Prostate gland (tissue), 2 donors: ENCODE data around the gene CEACAM21. TPM values are rescaled to one million over a fixed set of nuclear protein-coding genes. Genes with fewer than 3 reads are reported as not detected.
"Not testable (repeated sequence)": the region's sequence is repeated elsewhere in the genome, so short reads cannot be mapped to it uniquely, and the experiment has no call there.

Source experiments
- DNase-seq: peaks from one replicate; pipeline ENCODE4 v3.0.0-alpha.2; 2019; ENCODE audit warnings: low spot score
- H3K27ac ChIP-seq, 2 donors: fragments of 200-600 bp; sonication (generic); 2 replicates each; pipeline ENCODE4 v1.5.1; 2017 to 2019
- H3K27me3 ChIP-seq: fragments of 200-600 bp; sonication (generic); replicated peaks from 2 replicates; pipeline ENCODE4 v1.5.1; 2019; ENCODE audit not compliant: insufficient read depth
- H3K36me3 ChIP-seq, 2 donors: fragments of 200-600 bp; sonication (generic); 1 replicate in 1 of 2; 2 replicates in 1 of 2; pipeline versions ENCODE4 v1.5.1 to v1.8.1; 2017 to 2019
- H3K4me1 ChIP-seq: fragments of 200-600 bp; sonication (generic); replicated peaks from 2 replicates; pipeline ENCODE4 v1.5.1; 2019
- H3K4me3 ChIP-seq, 2 donors: fragments of 200-600 bp; sonication (generic); 2 replicates each; pipeline ENCODE4 v1.5.1; 2017 to 2019
- H3K9me3 ChIP-seq: fragments of 200-600 bp; sonication (generic); 2 replicates; pipeline ENCODE4 v1.5.1; 2017
- POLR2A ChIP-seq: fragments of 450-650 bp; IDR thresholded peaks from one replicate; pipeline ENCODE4 v1.6.1; 2016; ENCODE audit warnings: antibody characterized with exemption, mild to moderate bottlenecking
- POLR2AphosphoS5 ChIP-seq: sonication (generic); formaldehyde crosslinking; IDR thresholded peaks from one replicate; pipeline ENCODE4 v1.6.1; 2017; ENCODE audit warnings: antibody characterized with exemption
- WGBS: methylation state at CpG from one replicate; pipeline ENCODE4 v1.1.5; 2018; 5-methylcytosine and 5-hydroxymethylcytosine counted together
- intact Hi-C: fragments of 100-400 bp; cut with DNase I; formaldehyde crosslinking; loops from one replicate; pipeline ENCODE4 v1.14.2; 2022
- total RNA-seq, 2 donors: library from RNA; depleted of rRNA; stranded (reverse); fragments of >200 nt; gene quantifications; one replicate each; pipeline ENCODE4 v1.1.0, GENCODE V29; 2016
- TF ChIP-seq, protein P1 (sequence below), 4 experiments: fragments of 200-600 bp in 2 of 4; fragments of 450-650 bp in 2 of 4; sonication (generic) in 2 of 4; IDR thresholded peaks; 1 replicate in 3 of 4; 2 replicates in 1 of 4; pipeline ENCODE4 v1.5.1; 2016 to 2019; ENCODE audit warnings: antibody characterized with exemption in 4 of 4, mild to moderate bottlenecking in 2 of 4, moderate library complexity in 2 of 4

The CEACAM21 gene
- total RNA-seq, 2 donors from 2014 or later: 1.5 TPM; not detected in 1

DNA sequence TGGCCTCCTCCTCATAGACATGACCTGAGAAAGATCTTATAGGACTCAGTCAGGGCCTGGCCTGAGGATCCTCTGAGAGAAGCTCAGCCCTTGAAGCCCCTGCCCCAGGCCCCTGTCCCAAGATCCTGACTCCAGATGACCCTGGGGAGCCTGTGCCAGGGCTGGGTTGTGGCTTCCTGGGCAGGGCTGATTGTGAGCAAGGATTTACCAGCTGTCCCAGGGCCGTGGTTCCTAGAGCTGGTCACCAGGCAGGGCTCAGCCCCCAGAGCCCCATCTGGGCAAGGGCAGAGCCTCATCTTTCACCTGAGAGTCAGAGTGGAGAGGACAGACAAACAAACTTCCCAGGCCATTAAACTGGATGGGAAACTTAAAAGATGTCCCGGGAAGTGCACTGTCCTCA is 1.9 kb downstream of the CEACAM21 start:
- Histone ChIP-seq H3K9me3 (no peaks in the 10 kb centered on the region), H3K27ac (no peak overlapping the region), H3K4me1 (no peaks in the 10 kb centered on the region), H3K36me3 (no peaks in the 10 kb centered on the region), H3K4me3 (no peak overlapping the region), H3K27me3 (no peaks in the 10 kb centered on the region)
- WGBS: 80% methylated on average over 2 of the region's 2 CpGs
- intact Hi-C loops: loop anchor here (10.0 kb wide), 1 partner anchor 133 kb away; the partner anchor contains the start of gene ERICH4
- no peak for TF ChIP-seq POLR2AphosphoS5
- TF ChIP-seq POLR2A: no peak
- TF ChIP-seq, protein P1, sequence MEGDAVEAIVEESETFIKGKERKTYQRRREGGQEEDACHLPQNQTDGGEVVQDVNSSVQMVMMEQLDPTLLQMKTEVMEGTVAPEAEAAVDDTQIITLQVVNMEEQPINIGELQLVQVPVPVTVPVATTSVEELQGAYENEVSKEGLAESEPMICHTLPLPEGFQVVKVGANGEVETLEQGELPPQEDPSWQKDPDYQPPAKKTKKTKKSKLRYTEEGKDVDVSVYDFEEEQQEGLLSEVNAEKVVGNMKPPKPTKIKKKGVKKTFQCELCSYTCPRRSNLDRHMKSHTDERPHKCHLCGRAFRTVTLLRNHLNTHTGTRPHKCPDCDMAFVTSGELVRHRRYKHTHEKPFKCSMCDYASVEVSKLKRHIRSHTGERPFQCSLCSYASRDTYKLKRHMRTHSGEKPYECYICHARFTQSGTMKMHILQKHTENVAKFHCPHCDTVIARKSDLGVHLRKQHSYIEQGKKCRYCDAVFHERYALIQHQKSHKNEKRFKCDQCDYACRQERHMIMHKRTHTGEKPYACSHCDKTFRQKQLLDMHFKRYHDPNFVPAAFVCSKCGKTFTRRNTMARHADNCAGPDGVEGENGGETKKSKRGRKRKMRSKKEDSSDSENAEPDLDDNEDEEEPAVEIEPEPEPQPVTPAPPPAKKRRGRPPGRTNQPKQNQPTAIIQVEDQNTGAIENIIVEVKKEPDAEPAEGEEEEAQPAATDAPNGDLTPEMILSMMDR (IDR thresholded peaks at IDR 0.05): no peak
- DNase-seq: no peak

DNA sequence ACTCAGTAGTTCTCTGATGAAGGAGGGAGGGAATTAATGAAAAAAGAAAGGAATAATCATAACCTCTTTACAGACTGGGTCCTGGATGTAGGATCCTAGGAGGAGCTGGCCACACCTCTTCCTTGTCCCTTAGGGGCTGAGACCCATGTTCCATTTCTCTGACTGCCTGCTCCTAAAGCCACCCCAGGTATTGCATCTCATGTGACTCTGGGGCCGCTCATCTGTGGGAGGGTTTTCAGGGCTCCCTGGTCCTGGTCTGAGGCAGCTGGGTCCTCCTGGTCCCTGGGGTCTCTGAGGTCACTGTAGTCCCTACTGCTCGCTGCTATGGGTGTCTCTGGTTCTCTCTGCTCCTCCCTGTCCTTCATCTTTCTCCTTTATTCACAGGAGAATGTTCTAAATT is 2.9 kb downstream of the CEACAM21 start:
- Histone ChIP-seq H3K9me3 (no peaks in the 10 kb centered on the region), H3K4me1 (no peaks in the 10 kb centered on the region), H3K36me3 (no peaks in the 10 kb centered on the region), H3K27me3 (no peaks in the 10 kb centered on the region), H3K4me3 (no peak overlapping the region), H3K27ac (no peak overlapping the region)
- DNase-seq: no peak
- intact Hi-C loops: loop anchor here (10.0 kb wide), 1 partner anchor 134 kb away; the partner anchor contains the start of gene ERICH4
- no peak for TF ChIP-seq POLR2A
- TF ChIP-seq, protein P1 (IDR thresholded peaks at IDR 0.05): no peak
- no peak for TF ChIP-seq POLR2AphosphoS5
- WGBS: 81% methylated on average over 2 of the region's 2 CpGs

DNA sequence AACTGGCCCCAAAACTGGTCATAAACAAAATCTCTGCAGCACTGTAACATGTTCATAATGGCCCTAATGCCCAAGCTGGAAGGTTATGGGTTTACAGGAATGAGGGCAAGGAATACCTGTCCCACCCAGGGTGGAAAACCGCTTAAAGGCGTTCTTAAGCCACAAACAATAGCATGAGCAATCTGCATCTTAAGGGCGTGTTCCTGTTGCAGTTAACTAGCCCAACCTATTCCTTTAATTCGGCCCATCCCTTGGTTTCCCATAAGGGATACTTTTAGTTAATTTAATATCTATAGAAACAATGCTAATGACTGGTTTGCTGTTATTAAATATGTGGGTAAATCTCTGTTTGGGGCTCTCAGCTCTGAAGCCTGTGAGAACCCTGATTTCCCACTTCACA is 5.1 kb downstream of the CEACAM21 start:
- H3K36me3 ChIP-seq, intact Hi-C loops, DNase-seq, H3K27me3 ChIP-seq, H3K27ac ChIP-seq, H3K4me3 ChIP-seq, H3K4me1 ChIP-seq, H3K9me3 ChIP-seq: not testable (repeated sequence)
- 72% methylated on average over 4 of the region's 4 CpGs for WGBS

DNA sequence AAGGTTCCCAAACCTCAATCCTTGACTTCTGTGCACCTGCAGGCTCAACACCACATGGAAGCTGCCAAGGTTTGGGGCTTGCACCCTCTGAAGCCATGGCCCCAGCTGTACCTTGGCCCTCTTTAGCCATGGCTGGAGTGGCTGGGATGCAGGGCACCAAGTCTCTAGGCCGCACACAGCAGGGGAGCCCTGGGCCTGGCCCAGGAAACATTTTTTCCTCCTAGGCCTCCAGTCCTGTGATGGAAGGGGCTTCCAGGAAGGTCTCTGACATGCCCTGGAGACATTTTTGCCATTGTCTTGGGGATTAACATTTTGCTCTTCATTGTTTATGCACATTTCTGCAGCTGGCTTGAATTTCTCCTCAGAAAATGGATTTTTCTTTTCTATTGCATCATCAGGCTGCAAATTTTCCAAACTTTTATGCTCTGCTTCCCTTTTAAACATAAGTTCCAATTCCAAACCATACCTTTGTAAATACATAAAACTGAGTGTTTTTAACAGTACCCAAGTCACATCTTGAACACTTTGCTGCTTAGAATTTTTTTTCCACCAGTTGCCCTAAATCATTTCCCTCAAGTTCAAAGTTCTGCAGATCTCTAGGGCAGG is 6.7 kb downstream of the CEACAM21 start:
- H3K36me3 ChIP-seq, H3K4me1 ChIP-seq, intact Hi-C loops, H3K27me3 ChIP-seq, H3K9me3 ChIP-seq, H3K4me3 ChIP-seq, DNase-seq, H3K27ac ChIP-seq: not testable (repeated sequence)
- 92% methylated on average over 1 of the region's 1 CpG for WGBS

DNA sequence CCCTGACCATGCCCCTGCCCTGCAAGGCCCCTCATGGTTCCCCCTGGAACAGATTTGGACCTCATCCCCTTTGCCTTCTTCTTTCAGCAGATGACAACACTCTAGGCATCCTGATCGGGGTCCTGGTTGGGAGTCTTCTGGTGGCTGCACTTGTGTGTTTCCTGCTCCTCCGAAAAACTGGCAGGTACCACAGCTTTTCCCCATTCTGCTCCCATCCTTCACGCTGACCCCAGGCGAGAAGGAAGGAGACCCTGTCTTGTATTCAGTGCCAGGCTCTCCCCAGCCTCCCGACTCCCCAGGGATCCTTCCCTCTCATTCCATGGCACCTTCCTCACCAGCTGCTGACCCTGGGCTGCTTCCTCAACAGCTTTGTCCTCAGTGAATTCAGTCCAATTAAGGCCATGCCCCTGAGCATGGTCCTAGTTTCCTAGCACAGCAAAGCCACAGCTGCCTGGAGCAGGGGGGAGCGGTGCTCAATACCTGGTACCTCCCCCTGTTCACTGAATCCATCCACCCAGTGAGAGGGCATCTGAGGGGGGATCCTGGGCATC is 8.4 kb downstream of the CEACAM21 start:
- H3K4me3 ChIP-seq: no peak overlapping the region
- TF ChIP-seq, protein P1 (IDR thresholded peaks at IDR 0.05): no peak
- H3K9me3 ChIP-seq: no peaks in the 10 kb centered on the region
- intact Hi-C loops: no loop called here
- 73% methylated on average over 6 of the region's 6 CpGs for WGBS
- no peaks in the 10 kb centered on the region for H3K4me1 ChIP-seq
- H3K27ac ChIP-seq: no peak overlapping the region
- H3K36me3 ChIP-seq: no peaks in the 10 kb centered on the region
- no peak for DNase-seq
- H3K27me3 ChIP-seq: no peaks in the 10 kb centered on the region

DNA sequence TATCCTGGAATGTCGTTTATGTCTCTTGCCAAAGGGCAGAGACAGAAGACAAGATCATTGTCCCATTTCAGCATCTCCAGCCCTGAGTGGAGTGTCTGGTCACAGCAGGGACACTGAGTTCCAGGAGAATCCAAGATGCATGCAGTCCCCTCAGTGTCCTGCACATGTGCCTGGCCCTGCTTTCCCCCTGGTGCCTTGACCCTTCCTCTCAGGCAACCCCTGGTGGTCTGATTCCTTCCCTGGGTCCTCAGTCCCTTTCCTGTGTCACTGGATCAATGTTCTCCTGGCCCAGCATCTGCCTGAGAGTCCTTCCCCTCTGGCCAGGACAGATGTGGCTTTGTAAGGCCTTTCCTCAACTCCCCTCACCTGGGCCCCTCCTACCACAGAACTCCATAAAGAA is 9.0 kb downstream of the CEACAM21 start:
- 67% methylated on average over 1 of the region's 1 CpG for WGBS
- intact Hi-C loops: no loop called here

More for the DNA sequence above, 9.0 kb downstream of the CEACAM21 start:
- no peaks in the 10 kb centered on the region for H3K36me3 ChIP-seq
- no peak overlapping the region for H3K4me3 ChIP-seq
- TF ChIP-seq POLR2A (no peak), POLR2AphosphoS5 (no peak)
- TF ChIP-seq, protein P1 (IDR thresholded peaks at IDR 0.05): no peak
- no peaks in the 10 kb centered on the region for H3K9me3 ChIP-seq
- no peak for DNase-seq
- no peaks in the 10 kb centered on the region for H3K4me1 ChIP-seq
- no peaks in the 10 kb centered on the region for H3K27me3 ChIP-seq
- no peak overlapping the region for H3K27ac ChIP-seq
